DMS114 treated with DMSO at 0.1 percent for 48 hours (cell line): ENCODE data around the gene SETDB2.

Experiments
- DNase-seq: peaks from one replicate; lab custom pipeline; 2025; ENCODE audit not compliant: unreplicated experiment; lab: John Stamatoyannopoulos, UW

Gene SETDB2

GRCh38 chr13:49428041-49428763 is 15.9 kb upstream of the SETDB2 start:
- no peak for DNase-seq

GRCh38 chr13:49429121-49429520 is 15.0 kb upstream of the SETDB2 start:
- no peak for DNase-seq

GRCh38 chr13:49435992-49436391 is 8.1 kb upstream of the SETDB2 start:
- no peak for DNase-seq

GRCh38 chr13:49436890-49437289 is 7.2 kb upstream of the SETDB2 start:
- no peak for DNase-seq

- no peak for DNase-seq
Measured at GRCh38 chr13:49437705-49438104, 6.4 kb upstream of the SETDB2 start.

GRCh38 chr13:49439609-49440008 is 4.5 kb upstream of the SETDB2 start:
- DNase-seq = no peak

- no peak for DNase-seq
Measured at GRCh38 chr13:49441312-49441711, 2.8 kb upstream of the SETDB2 start.

- no peak for DNase-seq
Measured at GRCh38 chr13:49441846-49442245, 2.2 kb upstream of the SETDB2 start.

- DNase-seq = no peak
Measured at GRCh38 chr13:49443357-49443703, 744 bp upstream of the SETDB2 start.

GRCh38 chr13:49444524-49445395 is 686 bp downstream of the SETDB2 start:
- DNase-seq = peak; percentile 7

GRCh38 chr13:49446473-49446872 is 2.4 kb downstream of the SETDB2 start:
- DNase-seq = no peak

- DNase-seq = no peak
Measured at GRCh38 chr13:49448753-49449152, 4.7 kb downstream of the SETDB2 start.

GRCh38 chr13:49450105-49450819 is 6.2 kb downstream of the SETDB2 start:
- no peak for DNase-seq

GRCh38 chr13:49452725-49453457 is 8.8 kb downstream of the SETDB2 start:
- no peak for DNase-seq

- no peak for DNase-seq
Measured at GRCh38 chr13:49453465-49453864, 9.4 kb downstream of the SETDB2 start.

- no peak for DNase-seq
Measured at GRCh38 chr13:49454388-49455006, 10.4 kb downstream of the SETDB2 start.

- no peak for DNase-seq
Measured at GRCh38 chr13:49455007-49455398, 10.9 kb downstream of the SETDB2 start.

GRCh38 chr13:49456156-49456555 is 12.1 kb downstream of the SETDB2 start:
- DNase-seq = no peak

- no peak for DNase-seq
Measured at GRCh38 chr13:49457221-49457620, 13.1 kb downstream of the SETDB2 start.

GRCh38 chr13:49459580-49459979 is 15.5 kb downstream of the SETDB2 start:
- no peak for DNase-seq

- no peak for DNase-seq
Measured at GRCh38 chr13:49464085-49464484, 20.0 kb downstream of the SETDB2 start.
